Measurements from ENCODE around the gene HOXB2.

DNA sequence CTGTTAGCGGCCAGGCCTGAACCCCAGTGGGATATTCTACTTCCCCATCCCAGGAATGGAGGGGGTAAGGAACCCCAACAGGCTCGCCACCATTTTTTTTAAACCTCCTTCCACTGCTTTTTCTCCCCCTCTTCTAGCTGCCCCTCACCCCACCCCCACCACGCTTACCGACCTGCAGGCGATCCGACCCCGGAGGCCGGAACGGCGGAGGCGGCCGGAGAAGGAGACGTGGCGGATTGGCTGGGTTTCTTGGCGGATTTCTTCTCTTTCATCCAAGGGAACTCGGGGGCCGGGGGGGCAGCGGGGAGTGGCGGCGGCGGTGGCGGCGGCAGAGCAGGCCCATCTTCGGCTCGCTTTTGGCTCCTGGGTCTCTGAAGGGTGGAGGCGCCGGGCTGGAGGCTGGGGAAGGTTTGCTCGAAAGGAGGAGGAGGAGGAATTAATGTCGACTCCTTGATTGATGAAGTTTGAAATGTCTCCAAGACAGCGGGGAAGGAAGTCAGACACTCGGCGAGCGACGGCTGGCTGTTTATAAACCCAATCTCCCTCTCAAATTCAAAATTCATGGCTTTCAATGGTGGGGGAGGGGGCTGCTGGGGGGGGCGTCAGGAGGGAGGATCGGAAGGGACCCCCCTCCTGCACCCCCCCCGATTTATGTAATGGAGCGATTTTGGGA, 424 bp downstream of the HOXB2 start:
- TF ChIP-seq CSDC2 (CRISPR knock-in tag; IDR thresholded peaks at IDR 0.05), result no peak
- no peak for TF ChIP-seq ESRRG (CRISPR knock-in tag; IDR thresholded peaks at IDR 0.05)
- TF ChIP-seq, protein P1, sequence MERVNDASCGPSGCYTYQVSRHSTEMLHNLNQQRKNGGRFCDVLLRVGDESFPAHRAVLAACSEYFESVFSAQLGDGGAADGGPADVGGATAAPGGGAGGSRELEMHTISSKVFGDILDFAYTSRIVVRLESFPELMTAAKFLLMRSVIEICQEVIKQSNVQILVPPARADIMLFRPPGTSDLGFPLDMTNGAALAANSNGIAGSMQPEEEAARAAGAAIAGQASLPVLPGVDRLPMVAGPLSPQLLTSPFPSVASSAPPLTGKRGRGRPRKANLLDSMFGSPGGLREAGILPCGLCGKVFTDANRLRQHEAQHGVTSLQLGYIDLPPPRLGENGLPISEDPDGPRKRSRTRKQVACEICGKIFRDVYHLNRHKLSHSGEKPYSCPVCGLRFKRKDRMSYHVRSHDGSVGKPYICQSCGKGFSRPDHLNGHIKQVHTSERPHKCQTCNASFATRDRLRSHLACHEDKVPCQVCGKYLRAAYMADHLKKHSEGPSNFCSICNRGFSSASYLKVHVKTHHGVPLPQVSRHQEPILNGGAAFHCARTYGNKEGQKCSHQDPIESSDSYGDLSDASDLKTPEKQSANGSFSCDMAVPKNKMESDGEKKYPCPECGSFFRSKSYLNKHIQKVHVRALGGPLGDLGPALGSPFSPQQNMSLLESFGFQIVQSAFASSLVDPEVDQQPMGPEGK (CRISPR knock-in tag; IDR thresholded peaks at IDR 0.05; ENCODE audit: borderline replicate concordance), result no peak
- no peak for TF ChIP-seq ZC3H10 (CRISPR knock-in tag; IDR thresholded peaks at IDR 0.05)
- no peak for TF ChIP-seq ZFP3 (CRISPR knock-in tag; IDR thresholded peaks at IDR 0.05)
- no peak for TF ChIP-seq GLIS3 (CRISPR knock-in tag; IDR thresholded peaks at IDR 0.05)
- no peak for TF ChIP-seq BACH2 (CRISPR knock-in tag; IDR thresholded peaks at IDR 0.05; ENCODE audit: borderline replicate concordance)
- TF ChIP-seq, protein P2, sequence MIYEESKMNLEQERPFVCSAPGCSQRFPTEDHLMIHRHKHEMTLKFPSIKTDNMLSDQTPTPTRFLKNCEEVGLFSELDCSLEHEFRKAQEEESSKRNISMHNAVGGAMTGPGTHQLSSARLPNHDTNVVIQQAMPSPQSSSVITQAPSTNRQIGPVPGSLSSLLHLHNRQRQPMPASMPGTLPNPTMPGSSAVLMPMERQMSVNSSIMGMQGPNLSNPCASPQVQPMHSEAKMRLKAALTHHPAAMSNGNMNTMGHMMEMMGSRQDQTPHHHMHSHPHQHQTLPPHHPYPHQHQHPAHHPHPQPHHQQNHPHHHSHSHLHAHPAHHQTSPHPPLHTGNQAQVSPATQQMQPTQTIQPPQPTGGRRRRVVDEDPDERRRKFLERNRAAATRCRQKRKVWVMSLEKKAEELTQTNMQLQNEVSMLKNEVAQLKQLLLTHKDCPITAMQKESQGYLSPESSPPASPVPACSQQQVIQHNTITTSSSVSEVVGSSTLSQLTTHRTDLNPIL (CRISPR knock-in tag; IDR thresholded peaks at IDR 0.05; ENCODE audit: low read depth), result no peak
- no peak for TF ChIP-seq TOX (CRISPR knock-in tag; IDR thresholded peaks at IDR 0.05; ENCODE audit: borderline replicate concordance)
- no peak for TF ChIP-seq TSHZ2 (CRISPR knock-in tag; IDR thresholded peaks at IDR 0.05)
- no peak for TF ChIP-seq POU6F1 (CRISPR knock-in tag; IDR thresholded peaks at IDR 0.05; ENCODE audit: borderline replicate concordance, low read depth)
